ENCODE results near the gene COL4A1.

COL4A1 gene

DNA sequence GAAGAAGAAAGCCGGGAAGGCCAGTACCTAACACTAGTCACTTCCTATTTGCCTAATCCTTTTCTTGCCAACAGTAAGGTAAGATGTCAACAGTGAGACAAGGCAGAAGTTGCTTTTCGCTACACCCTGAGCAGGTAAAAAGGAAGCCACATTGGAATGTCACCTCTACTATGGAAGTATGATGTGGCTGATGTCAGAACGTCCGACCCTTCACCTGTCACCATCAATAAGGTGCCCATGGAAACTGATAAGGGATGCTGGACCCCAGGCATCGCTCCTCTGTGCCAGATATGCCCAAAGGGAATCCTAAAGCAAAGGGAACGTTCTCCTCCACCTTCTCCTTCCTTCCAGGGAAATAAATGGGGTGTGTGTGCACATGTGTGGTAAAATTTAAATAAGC is 34.3 kb downstream of the COL4A1 start:
- H3K4me3 ChIP-seq (ENCODE audit: control insufficient read depth, low read depth, low read length) = no peak overlapping the region
- no peak for DNase-seq (ENCODE audit: low read depth)
- TF ChIP-seq, protein P1, sequence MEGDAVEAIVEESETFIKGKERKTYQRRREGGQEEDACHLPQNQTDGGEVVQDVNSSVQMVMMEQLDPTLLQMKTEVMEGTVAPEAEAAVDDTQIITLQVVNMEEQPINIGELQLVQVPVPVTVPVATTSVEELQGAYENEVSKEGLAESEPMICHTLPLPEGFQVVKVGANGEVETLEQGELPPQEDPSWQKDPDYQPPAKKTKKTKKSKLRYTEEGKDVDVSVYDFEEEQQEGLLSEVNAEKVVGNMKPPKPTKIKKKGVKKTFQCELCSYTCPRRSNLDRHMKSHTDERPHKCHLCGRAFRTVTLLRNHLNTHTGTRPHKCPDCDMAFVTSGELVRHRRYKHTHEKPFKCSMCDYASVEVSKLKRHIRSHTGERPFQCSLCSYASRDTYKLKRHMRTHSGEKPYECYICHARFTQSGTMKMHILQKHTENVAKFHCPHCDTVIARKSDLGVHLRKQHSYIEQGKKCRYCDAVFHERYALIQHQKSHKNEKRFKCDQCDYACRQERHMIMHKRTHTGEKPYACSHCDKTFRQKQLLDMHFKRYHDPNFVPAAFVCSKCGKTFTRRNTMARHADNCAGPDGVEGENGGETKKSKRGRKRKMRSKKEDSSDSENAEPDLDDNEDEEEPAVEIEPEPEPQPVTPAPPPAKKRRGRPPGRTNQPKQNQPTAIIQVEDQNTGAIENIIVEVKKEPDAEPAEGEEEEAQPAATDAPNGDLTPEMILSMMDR (IDR thresholded peaks at IDR 0.05; ENCODE audit: control insufficient read depth, insufficient read depth, low read depth, low read length, missing control alignments) = no peak

DNA sequence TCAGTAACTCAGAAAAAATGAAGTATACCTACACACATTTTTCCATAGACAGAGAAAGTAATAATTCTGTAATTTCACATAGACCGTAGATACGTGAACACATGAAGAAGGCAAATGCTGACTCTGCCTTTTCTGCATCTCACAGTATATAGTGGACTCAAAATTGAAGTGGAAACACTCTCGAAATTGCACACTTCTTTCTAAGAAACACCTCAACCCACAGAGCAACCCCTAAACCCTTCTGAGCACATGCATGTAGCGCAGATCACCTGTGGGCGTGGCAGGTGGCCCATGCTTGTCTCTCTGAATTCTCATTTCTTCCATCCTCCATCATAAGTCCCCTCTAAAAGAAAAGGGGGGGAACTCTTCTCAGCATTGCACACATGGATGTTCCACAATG is 34.7 kb downstream of the COL4A1 start:
- no peak for DNase-seq (ENCODE audit: low read depth)
- H3K4me3 ChIP-seq (ENCODE audit: control insufficient read depth, low read depth, low read length) = no peak overlapping the region
- TF ChIP-seq, protein P1 (IDR thresholded peaks at IDR 0.05; ENCODE audit: control insufficient read depth, insufficient read depth, low read depth, low read length, missing control alignments) = no peak

DNA sequence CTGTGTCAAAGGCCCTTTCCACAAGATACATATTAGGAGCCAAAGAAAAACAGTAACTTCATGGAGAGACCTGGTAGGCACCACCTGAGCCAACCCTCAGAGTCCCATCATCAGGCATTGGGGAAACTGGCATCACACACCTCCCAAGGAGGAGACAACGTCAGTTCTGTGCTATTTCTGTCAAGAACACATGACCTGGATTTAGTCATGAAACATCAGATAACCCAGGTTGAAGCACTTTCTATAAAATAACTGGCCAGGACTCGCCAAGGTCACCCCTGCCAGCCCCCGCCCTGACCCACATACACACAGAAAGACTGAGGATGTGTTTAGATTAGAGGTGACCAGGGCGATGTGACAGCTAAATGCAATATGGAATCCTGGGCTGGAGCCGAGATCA is 35.6 kb downstream of the COL4A1 start:
- no peak for DNase-seq (ENCODE audit: low read depth)
- TF ChIP-seq, protein P1 (IDR thresholded peaks at IDR 0.05; ENCODE audit: control insufficient read depth, insufficient read depth, low read depth, low read length, missing control alignments) = no peak
- no peak overlapping the region for H3K4me3 ChIP-seq (ENCODE audit: control insufficient read depth, low read depth, low read length)

DNA sequence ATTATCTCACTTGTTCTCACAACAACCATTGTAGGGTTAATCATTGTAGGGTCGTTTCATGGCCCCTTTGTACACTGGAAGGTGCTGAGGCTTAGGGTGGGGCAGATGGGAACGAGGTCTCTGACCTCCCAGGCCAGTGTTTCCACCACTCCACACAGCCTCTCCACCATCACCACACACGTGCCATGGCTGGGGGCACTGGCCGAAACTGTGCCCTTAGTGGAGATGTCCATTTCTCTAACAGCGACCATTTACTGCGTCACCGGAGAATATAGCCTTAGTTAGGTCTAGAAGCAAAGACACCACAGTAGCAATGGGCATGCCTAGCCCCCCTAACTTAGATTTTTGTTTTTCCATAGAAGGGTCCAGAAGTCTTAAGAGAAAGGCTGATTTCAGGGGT is 36.5 kb downstream of the COL4A1 start:
- H3K4me3 ChIP-seq (ENCODE audit: control insufficient read depth, low read depth, low read length) = no peak overlapping the region
- TF ChIP-seq, protein P1 (IDR thresholded peaks at IDR 0.05; ENCODE audit: control insufficient read depth, insufficient read depth, low read depth, low read length, missing control alignments) = no peak
- no peak for DNase-seq (ENCODE audit: low read depth)

DNA sequence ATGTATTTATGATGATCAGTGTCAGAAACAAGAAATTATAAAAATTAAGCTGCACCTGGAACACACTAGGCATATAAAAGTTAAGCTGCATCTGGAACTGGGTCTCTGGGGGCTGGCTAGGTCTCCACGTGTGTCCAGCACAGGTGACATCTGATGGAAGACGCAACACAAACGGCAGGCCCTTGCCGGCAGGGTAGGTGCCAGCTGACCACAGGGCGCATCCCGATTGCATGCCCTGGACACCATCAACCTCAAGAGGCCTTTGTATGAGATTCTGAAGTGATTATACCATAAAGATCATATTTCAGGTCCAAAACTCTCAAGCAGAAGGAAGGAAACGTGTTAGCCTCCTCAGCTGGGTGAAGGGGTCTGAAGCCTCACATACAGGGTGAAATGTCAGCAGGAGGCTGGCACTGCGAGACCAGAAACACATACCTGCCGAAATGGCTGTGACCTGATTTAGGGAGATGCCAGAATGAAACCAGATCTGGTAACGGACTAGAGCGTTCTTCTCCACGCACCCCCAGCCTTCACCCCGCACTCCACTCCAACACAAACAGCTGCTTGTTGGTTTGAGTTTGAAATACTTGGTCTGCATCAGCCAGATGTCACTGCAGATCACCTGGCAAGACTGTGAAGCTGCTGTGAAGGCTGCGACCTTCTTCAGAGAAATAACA is 37.3 kb downstream of the COL4A1 start:
- DNase-seq (ENCODE audit: low read depth) = no peak
- no peak overlapping the region for H3K4me3 ChIP-seq (ENCODE audit: control insufficient read depth, low read depth, low read length)
- TF ChIP-seq, protein P1 (IDR thresholded peaks at IDR 0.05; ENCODE audit: control insufficient read depth, insufficient read depth, low read depth, low read length, missing control alignments) = no peak

GRCh38 chr13:110268576-110269185 is 38.3 kb downstream of the COL4A1 start:
- TF ChIP-seq, protein P1 (IDR thresholded peaks at IDR 0.05; ENCODE audit: control insufficient read depth, insufficient read depth, low read depth, low read length, missing control alignments) = no peak
- no peak for DNase-seq (ENCODE audit: low read depth)
- no peak overlapping the region for H3K4me3 ChIP-seq (ENCODE audit: control insufficient read depth, low read depth, low read length)

Measured in AG09309 (cell line).